BJ (cell line): ENCODE results near the gene RAB11FIP5. TPM values are rescaled to one million over a fixed set of nuclear protein-coding genes. Genes with fewer than 3 reads are reported as not detected.

ENCODE experiments used
- CTCF ChIA-PET: fragments of 350-600 bp; formaldehyde crosslinking; extraction: SDS; loops from one replicate; lab custom pipeline; 2021; ENCODE audit warnings: antibody characterized with exemption, inconsistent platforms; lab: Yijun Ruan, JAX
- POLR2A ChIA-PET: fragments of 300-600 bp; sonication (Branson Sonifier 250); formaldehyde crosslinking; extraction: SDS; loops from one replicate; lab custom pipeline; 2021; ENCODE audit warnings: antibody characterized with exemption; lab: Charles Lee
- DNase-seq: peaks from one replicate; pipeline ENCODE4 v3.0.0-alpha.2; 2011; ENCODE audit warnings: low read depth
- H3K27me3 ChIP-seq: 2 replicates; pipeline ENCODE4 v1.6.0; 2011; ENCODE audit warnings: low read length; ENCODE audit not compliant: control insufficient read depth, insufficient read depth
- H3K36me3 ChIP-seq: 2 replicates; pipeline ENCODE4 v1.5.1; 2011; ENCODE audit warnings: low read length; ENCODE audit not compliant: control insufficient read depth, insufficient read depth
- H3K4me3 ChIP-seq: 2 replicates; pipeline ENCODE4 v1.5.1; 2011; ENCODE audit warnings: low read depth, mild to moderate bottlenecking, control low read depth, low read length
- polyA plus RNA-seq: library from polyadenylated mRNA; depleted of rRNA; stranded (reverse); fragments of >200 nt; gene quantifications from 2 replicates; pipeline ENCODE4 v1.2.3, GENCODE V29; 2011
- TF ChIP-seq, protein P1 (sequence below): IDR thresholded peaks from 2 replicates; pipeline ENCODE4 v1.5.1; 2011; ENCODE audit warnings: low read depth, mild to moderate bottlenecking, control low read depth, inconsistent platforms, low read length, moderate library complexity; ENCODE audit not compliant: insufficient read depth

Gene RAB11FIP5
- polyA plus RNA-seq, 1 experiment = 52.0 TPM

DNA sequence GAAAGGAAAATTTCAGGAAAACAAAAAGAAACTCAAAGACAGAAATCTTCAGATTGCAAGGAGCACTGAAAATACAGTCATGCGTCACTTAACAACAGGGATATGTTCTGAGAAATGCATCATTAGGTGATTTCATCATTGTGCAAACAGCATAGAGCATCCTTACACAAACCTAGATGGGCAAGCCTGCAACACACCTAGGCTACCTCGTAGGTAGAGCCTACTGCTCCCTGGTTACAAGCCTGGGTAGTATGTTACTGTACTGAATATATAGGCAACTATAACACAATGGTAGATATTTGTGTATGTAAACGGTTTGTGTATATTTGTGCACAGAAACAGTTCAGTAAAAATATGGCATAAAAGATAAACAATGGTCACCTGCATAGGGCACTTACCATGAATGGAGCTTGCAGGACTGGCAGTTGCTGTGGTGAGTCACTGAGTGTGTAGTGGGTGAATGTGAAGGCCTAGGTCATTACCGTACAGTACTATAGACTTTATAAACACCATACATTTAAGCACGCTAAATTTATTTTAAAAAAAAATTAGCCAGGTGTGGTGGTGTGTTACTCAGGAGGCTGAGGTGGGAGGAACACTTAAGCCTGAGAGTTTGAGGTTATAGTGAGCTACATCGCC, 74.7 kb downstream of the RAB11FIP5 start:
- Histone ChIP-seq H3K36me3 (peaks cover 7% of the 10 kb centered on the region), H3K27me3 (no peaks in the 10 kb centered on the region), H3K4me3 (no peak overlapping the region)
- ChIA-PET POLR2A (no interaction called here), CTCF (interaction anchor here (1.3 kb wide), 1 partner anchor 15 kb away, joined by 3 read pairs; no protein-coding TSS in a partner anchor)
- TF ChIP-seq, protein P1, sequence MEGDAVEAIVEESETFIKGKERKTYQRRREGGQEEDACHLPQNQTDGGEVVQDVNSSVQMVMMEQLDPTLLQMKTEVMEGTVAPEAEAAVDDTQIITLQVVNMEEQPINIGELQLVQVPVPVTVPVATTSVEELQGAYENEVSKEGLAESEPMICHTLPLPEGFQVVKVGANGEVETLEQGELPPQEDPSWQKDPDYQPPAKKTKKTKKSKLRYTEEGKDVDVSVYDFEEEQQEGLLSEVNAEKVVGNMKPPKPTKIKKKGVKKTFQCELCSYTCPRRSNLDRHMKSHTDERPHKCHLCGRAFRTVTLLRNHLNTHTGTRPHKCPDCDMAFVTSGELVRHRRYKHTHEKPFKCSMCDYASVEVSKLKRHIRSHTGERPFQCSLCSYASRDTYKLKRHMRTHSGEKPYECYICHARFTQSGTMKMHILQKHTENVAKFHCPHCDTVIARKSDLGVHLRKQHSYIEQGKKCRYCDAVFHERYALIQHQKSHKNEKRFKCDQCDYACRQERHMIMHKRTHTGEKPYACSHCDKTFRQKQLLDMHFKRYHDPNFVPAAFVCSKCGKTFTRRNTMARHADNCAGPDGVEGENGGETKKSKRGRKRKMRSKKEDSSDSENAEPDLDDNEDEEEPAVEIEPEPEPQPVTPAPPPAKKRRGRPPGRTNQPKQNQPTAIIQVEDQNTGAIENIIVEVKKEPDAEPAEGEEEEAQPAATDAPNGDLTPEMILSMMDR = no peak
- no peak for DNase-seq

DNA sequence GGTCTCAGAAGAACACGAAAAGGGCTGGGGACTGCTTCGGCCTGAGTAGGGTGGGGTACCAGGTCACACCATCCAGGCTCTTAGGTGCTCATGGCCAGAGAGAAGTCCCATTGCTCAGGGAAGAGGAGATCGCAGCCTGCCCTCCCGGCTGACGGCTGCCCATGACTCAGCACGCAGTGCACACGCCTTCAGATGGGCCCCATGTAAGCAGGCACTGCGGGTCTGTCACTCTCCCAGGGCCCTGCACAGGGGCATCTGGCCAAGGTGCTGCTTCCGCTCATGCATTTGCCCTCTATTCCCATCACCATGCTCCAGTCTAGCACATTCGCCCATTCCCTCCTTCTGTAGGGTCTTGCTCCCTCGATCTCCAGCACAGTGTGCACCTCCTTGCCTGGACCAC, 76.0 kb downstream of the RAB11FIP5 start:
- ChIA-PET CTCF (no interaction called here), POLR2A (no interaction called here)
- Histone ChIP-seq H3K36me3 (peaks cover 7% of the 10 kb centered on the region), H3K4me3 (no peak overlapping the region), H3K27me3 (no peaks in the 10 kb centered on the region)
- no peak for DNase-seq
- TF ChIP-seq, protein P1 = no peak

DNA sequence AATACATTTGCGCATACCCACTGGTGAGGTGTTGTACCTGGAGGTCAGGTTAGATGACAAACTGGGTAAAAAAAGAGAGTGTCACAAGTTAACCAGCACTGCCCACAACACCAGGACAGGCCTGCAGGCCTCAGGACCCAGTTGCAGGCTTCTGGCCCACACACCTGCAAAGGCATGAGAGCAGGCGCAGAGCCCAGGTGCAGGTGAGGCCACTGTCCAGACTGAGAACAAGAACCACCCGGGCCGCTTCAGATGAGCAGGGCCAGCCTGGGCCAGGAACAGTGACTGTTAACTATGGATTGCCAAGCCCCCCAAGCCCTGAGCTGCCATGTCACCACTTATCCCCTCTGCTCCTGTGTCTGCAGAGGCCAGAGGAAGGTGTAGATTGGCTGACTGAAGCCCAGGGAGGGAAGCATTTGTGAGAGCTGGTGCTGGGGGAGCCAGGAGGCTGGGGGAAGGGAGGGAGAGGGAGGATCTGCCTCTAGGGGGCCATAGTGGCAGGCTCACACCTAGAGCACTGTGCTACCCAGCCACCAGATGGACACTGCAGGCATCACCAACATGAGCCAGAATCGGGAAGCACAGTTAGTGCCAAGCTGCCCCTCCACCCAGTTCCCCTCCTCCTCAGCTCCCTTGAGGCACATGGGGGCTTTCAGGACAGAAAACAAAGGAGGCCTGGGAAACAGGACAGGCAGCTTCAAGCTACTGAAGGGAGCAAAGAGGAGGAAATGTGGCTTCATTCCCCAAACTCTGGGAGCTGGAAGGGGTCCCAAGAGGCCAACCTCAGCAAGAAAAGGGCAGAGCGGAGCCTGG, 76.6 kb downstream of the RAB11FIP5 start:
- TF ChIP-seq, protein P1 = 0 out of 2 replicates have a peak, but pooled peaks have one; percentile 7
- Histone ChIP-seq H3K27me3 (no peaks in the 10 kb centered on the region), H3K36me3 (peaks cover 7% of the 10 kb centered on the region), H3K4me3 (no peak overlapping the region)
- ChIA-PET CTCF (no interaction called here), POLR2A (no interaction called here)
- DNase-seq = no peak

DNA sequence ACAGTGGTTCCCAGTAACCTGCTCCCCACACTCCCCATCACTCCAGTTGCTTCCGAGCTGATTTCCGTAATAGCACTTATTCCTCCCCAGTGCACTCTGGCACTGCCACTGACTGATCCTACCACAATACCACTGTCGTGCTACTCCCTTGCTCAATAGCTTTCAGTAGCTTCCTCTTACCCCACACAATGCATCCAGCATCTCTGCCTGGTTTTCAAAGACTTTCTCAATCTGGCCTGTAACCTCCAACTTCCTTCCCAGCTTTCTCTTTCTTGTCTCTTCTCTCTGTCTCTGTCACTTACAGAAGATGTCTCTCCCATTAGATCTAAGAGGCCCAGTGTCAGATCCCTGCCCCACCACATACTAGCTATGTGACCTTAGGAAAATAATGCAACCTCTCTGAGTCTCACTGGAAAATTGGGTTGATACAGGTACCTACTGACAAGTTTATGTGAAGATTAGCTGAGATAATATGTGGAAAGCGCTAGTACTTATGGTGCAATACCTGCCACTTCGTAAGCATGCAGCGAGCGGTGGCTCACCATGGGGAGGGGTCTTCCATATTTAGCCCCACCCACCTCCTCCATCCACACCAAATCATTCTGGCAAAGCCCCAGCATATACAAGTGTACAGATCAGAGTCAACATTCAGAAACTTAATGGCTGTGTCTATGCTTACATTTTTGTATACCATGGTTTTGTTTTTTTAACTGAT, 77.9 kb downstream of the RAB11FIP5 start:
- ChIA-PET CTCF (interaction anchor here (0.9 to 1.1 kb wide), 3 partner anchors 8 to 59 kb away, joined by 3 to 4 read pairs (median 3); no protein-coding TSS in a partner anchor), POLR2A (no interaction called here)
- no peak for DNase-seq
- Histone ChIP-seq H3K36me3 (peaks cover 6% of the 10 kb centered on the region), H3K4me3 (no peak overlapping the region), H3K27me3 (no peaks in the 10 kb centered on the region)
- TF ChIP-seq, protein P1 = no peak
